HepG2 (cell line): ENCODE data around the gene DNAL4.

ENCODE experiments used
- ATM ChIP-seq: fragments of 450-650 bp; IDR thresholded peaks from 2 replicates; pipeline ENCODE4 v1.7.1; 2017; ENCODE audit warnings: mild to moderate bottlenecking, borderline replicate concordance
- HMG20A ChIP-seq: IDR thresholded peaks from 2 replicates; pipeline ENCODE4 v1.6.1; 2016; ENCODE audit warnings: borderline replicate concordance
- RFX3 ChIP-seq: IDR thresholded peaks from 2 replicates; pipeline ENCODE4 v1.6.1; 2016; ENCODE audit warnings: missing biosample characterization, missing genetic modification reagents
- SMAD1 ChIP-seq: sonication (generic); formaldehyde crosslinking; IDR thresholded peaks from 2 replicates; pipeline ENCODE4 v1.4.0; 2020; ENCODE audit warnings: missing genetic modification reagents, low read depth, mild to moderate bottlenecking, borderline replicate concordance
- TFDP2 ChIP-seq: sonication (generic); formaldehyde crosslinking; IDR thresholded peaks from 2 replicates; pipeline ENCODE4 v1.4.0; 2020; ENCODE audit warnings: missing genetic modification reagents
- ZNF639 ChIP-seq: conservative IDR thresholded peaks from 2 replicates; pipeline ENCODE4 v1.6.1; 2018; ENCODE audit warnings: missing genetic modification reagents

- no peak for TF ChIP-seq RFX3 (CRISPR knock-in tag)
- no peak for TF ChIP-seq ATM
- no peak for TF ChIP-seq SMAD1
- TF ChIP-seq ZNF639 (CRISPR knock-in tag), result no peak
- no peak for TF ChIP-seq HMG20A (CRISPR knock-in tag)
- TF ChIP-seq TFDP2 (CRISPR knock-in tag), result no peak
Observed at GRCh38 chr22:38830026-38830844, 36.3 kb upstream of the DNAL4 start.
